ENCODE data around the gene CHP2.

CHP2 gene

DNA sequence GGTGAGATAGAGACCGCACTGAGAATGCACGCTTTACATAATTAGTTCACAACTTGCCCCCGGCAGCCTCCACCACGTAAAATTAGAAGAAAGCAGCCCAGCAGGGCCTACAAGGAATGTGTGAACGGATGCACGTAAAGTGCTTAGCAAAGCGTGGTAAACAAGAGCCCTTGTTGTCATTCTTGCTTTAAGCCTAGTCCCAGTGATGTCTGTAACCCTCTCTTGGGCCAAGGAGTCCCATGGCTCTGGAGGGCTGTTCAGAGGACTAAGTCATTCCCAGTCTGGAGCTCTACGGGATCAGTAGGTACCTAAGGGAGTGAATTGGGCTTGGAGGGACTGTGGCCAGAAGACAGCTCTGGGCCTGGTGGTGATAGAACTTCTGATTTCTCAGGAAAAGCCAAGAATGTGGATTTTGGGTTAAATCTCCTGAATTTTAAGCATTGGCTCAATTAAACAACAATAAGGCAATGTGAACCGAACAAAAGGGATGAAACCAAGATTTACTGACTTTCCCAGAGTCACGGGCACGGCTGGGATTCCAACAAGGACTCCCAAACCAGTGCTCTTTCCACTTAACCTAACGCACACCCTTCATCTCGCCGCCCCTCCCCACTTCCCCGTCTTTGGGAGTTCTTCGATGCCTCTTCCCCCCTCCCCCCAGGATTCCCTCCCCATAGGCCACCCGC is 775 bp upstream of the CHP2 start:
- Histone ChIP-seq H3K27me3 (replicated peaks; ENCODE audit: insufficient read depth, low read length) (no peaks in the 10 kb centered on the region), H3K79me2 (ENCODE audit: low read length) (no peaks in the 10 kb centered on the region), H2AFZ (ENCODE audit: low read length) (no peak overlapping the region), H3K9me2 (replicated peaks; ENCODE audit: insufficient read depth, low read length) (no peaks in the 10 kb centered on the region), H3K9ac (ENCODE audit: low read length) (no peak overlapping the region), H3K4me2 (ENCODE audit: low read depth, low read length) (no peak overlapping the region), H3F3A (ENCODE audit: insufficient read depth, low read length) (no peaks in the 10 kb centered on the region), H3K27ac (ENCODE audit: low read length) (no peak overlapping the region), H3K4me1 (ENCODE audit: low read length) (no peaks in the 10 kb centered on the region), H3K9me3 (replicated peaks; ENCODE audit: insufficient read depth, low read length) (no peaks in the 10 kb centered on the region), H3K36me3 (replicated peaks; ENCODE audit: insufficient read depth, low read length) (no peaks in the 10 kb centered on the region), H3K4me3 (ENCODE audit: low read length) (no peak overlapping the region), H4K20me1 (ENCODE audit: insufficient read depth, low read length) (no peaks in the 10 kb centered on the region)
- no peak for DNase-seq
- no peak for TF ChIP-seq EZH2 (optimal IDR thresholded peaks at IDR 0.05; ENCODE audit: low read depth, low read length)
- TF ChIP-seq, protein P1, sequence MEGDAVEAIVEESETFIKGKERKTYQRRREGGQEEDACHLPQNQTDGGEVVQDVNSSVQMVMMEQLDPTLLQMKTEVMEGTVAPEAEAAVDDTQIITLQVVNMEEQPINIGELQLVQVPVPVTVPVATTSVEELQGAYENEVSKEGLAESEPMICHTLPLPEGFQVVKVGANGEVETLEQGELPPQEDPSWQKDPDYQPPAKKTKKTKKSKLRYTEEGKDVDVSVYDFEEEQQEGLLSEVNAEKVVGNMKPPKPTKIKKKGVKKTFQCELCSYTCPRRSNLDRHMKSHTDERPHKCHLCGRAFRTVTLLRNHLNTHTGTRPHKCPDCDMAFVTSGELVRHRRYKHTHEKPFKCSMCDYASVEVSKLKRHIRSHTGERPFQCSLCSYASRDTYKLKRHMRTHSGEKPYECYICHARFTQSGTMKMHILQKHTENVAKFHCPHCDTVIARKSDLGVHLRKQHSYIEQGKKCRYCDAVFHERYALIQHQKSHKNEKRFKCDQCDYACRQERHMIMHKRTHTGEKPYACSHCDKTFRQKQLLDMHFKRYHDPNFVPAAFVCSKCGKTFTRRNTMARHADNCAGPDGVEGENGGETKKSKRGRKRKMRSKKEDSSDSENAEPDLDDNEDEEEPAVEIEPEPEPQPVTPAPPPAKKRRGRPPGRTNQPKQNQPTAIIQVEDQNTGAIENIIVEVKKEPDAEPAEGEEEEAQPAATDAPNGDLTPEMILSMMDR (IDR thresholded peaks at IDR 0.05; ENCODE audit: low read length), result no peak
- no peak for TF ChIP-seq EZH2phosphoT487 (IDR thresholded peaks at IDR 0.05; ENCODE audit: low read length)

- no peak overlapping the region for H2AFZ ChIP-seq (ENCODE audit: low read length)
- H3K9ac ChIP-seq (ENCODE audit: low read length), result no peak overlapping the region
- TF ChIP-seq EZH2phosphoT487 (IDR thresholded peaks at IDR 0.05; ENCODE audit: low read length) (no peak), EZH2 (optimal IDR thresholded peaks at IDR 0.05; ENCODE audit: low read depth, low read length) (no peak)
- TF ChIP-seq, protein P1 (IDR thresholded peaks at IDR 0.05; ENCODE audit: low read length), result no peak
- H3K9me2 ChIP-seq (replicated peaks; ENCODE audit: insufficient read depth, low read length), result no peaks in the 10 kb centered on the region
- no peak for DNase-seq
- no peaks in the 10 kb centered on the region for H3K4me1 ChIP-seq (ENCODE audit: low read length)
- no peak overlapping the region for H3K27ac ChIP-seq (ENCODE audit: low read length)
- H3K79me2 ChIP-seq (ENCODE audit: low read length), result no peaks in the 10 kb centered on the region
- no peaks in the 10 kb centered on the region for H3K9me3 ChIP-seq (replicated peaks; ENCODE audit: insufficient read depth, low read length)
- H3K4me2 ChIP-seq (ENCODE audit: low read depth, low read length), result no peak overlapping the region
- H3F3A ChIP-seq (ENCODE audit: insufficient read depth, low read length), result no peaks in the 10 kb centered on the region
- no peaks in the 10 kb centered on the region for H3K36me3 ChIP-seq (replicated peaks; ENCODE audit: insufficient read depth, low read length)
- H3K4me3 ChIP-seq (ENCODE audit: low read length), result no peak overlapping the region
- no peaks in the 10 kb centered on the region for H3K27me3 ChIP-seq (replicated peaks; ENCODE audit: insufficient read depth, low read length)
- H4K20me1 ChIP-seq (ENCODE audit: insufficient read depth, low read length), result no peaks in the 10 kb centered on the region
These were observed 621 bp downstream of the CHP2 start for GRCh38 chr16:23755484-23755809.

GRCh38 chr16:23757116-23757515 is 2.3 kb downstream of the CHP2 start:
- Histone ChIP-seq H3K4me3 (ENCODE audit: low read length) (no peak overlapping the region), H2AFZ (ENCODE audit: low read length) (no peak overlapping the region), H3K9me2 (replicated peaks; ENCODE audit: insufficient read depth, low read length) (no peaks in the 10 kb centered on the region), H3K27ac (ENCODE audit: low read length) (no peak overlapping the region), H3K79me2 (ENCODE audit: low read length) (no peaks in the 10 kb centered on the region), H4K20me1 (ENCODE audit: insufficient read depth, low read length) (no peaks in the 10 kb centered on the region), H3K9ac (ENCODE audit: low read length) (no peak overlapping the region), H3K27me3 (replicated peaks; ENCODE audit: insufficient read depth, low read length) (no peaks in the 10 kb centered on the region), H3K9me3 (replicated peaks; ENCODE audit: insufficient read depth, low read length) (no peaks in the 10 kb centered on the region), H3K36me3 (replicated peaks; ENCODE audit: insufficient read depth, low read length) (no peaks in the 10 kb centered on the region), H3F3A (ENCODE audit: insufficient read depth, low read length) (no peaks in the 10 kb centered on the region), H3K4me2 (ENCODE audit: low read depth, low read length) (no peak overlapping the region), H3K4me1 (ENCODE audit: low read length) (no peaks in the 10 kb centered on the region)
- no peak for DNase-seq
- no peak for TF ChIP-seq EZH2 (optimal IDR thresholded peaks at IDR 0.05; ENCODE audit: low read depth, low read length)
- no peak for TF ChIP-seq EZH2phosphoT487 (IDR thresholded peaks at IDR 0.05; ENCODE audit: low read length)
- TF ChIP-seq, protein P1 (IDR thresholded peaks at IDR 0.05; ENCODE audit: low read length), result no peak
